K562 (cell line): Measurements from ENCODE around the gene GABRE. TPM values are rescaled to one million over a fixed set of nuclear protein-coding genes. Genes with fewer than 3 reads are reported as not detected.

Source experiments
- ATAC-seq: fragments of 200-7000 bp; cut with Tn5 transposase; 3 replicates; pipeline ENCODE4 v1.9.1; 2020; ENCODE audit warnings: moderate library complexity
- Bru-seq: library from RNA; stranded (reverse); fragments of 400-500 nt; gene quantifications from one replicate; lab custom pipeline; 2021; lab: Mats Ljungman, UMichigan
- BruChase-seq, 2 experiments: library from RNA; stranded (reverse); fragments of 400-500 nt; gene quantifications; one replicate each; lab custom pipeline; 2021; lab: Mats Ljungman, UMichigan
- BruUV-seq: library from RNA; stranded (reverse); fragments of 400-500 nt; replicated peaks from 2 replicates; lab custom pipeline; 2021; lab: Mats Ljungman, UMichigan
- CTCF ChIA-PET: fragments of 300-600 bp; formaldehyde crosslinking; extraction: SDS; loops from one replicate; lab custom pipeline; 2021; ENCODE audit warnings: low intra/inter-chr PET ratio; lab: Yijun Ruan, JAX
- POLR2A ChIA-PET: fragments of 300-600, 350-650 bp; sonication (Branson Sonifier 250); formaldehyde crosslinking; extraction: SDS; loops from one replicate; lab custom pipeline; 2021; ENCODE audit warnings: antibody characterized with exemption, inconsistent platforms; lab: Yijun Ruan, JAX
- DNase-seq, 4 experiments: peaks; one replicate each; pipeline versions ENCODE4 v3.0.0 to v3.0.0-alpha.2; 2011 to 2018; ENCODE audit warnings: low spot score in 3 of 4, mixed read lengths in 3 of 4; ENCODE audit errors: extremely low read depth in 1 of 4
- FAIRE-seq: peaks from 2 replicates; lab custom pipeline; 2011; peaks lifted over from hg19 to GRCh38; lab: Jason Lieb, UNC
- H2AFZ ChIP-seq: 2 replicates; pipeline ENCODE4 v1.6.0; 2011; ENCODE audit warnings: low read depth, low read length, control low read depth, inconsistent platforms
- H3K27ac ChIP-seq: fragments of 200-600 bp; 3 replicates; pipeline ENCODE4 v1.8.0; 2011; ENCODE audit warnings: low read depth, mild to moderate bottlenecking, control low read depth, inconsistent platforms, low read length, moderate library complexity, mixed read lengths; ENCODE audit errors: extremely low read depth
- H3K27me3 ChIP-seq, 2 experiments: fragments of 300-600 bp in 1 of 2; 2 replicates in 1 of 2; 3 replicates in 1 of 2; pipeline versions ENCODE4 v1.6.0 to v1.8.0; 2011; ENCODE audit warnings: inconsistent platforms in 2 of 2, low read length in 2 of 2, mild to moderate bottlenecking in 1 of 2, mixed read lengths in 1 of 2, moderate library complexity in 1 of 2; ENCODE audit not compliant: control insufficient read depth in 2 of 2, insufficient read depth in 2 of 2
- H3K36me3 ChIP-seq: fragments of 300-600 bp; 3 replicates; pipeline ENCODE4 v1.8.0; 2011; ENCODE audit warnings: mild to moderate bottlenecking, low read length, inconsistent platforms; ENCODE audit not compliant: control insufficient read depth, insufficient read depth
- H3K4me1 ChIP-seq, 2 experiments: fragments of 200-600 bp in 1 of 2; replicated peaks in 1 of 2; 2 replicates in 1 of 2; 3 replicates in 1 of 2; pipeline versions ENCODE4 v1.5.1 to v1.8.0; 2011; ENCODE audit warnings: inconsistent platforms in 2 of 2, low read length in 2 of 2, mild to moderate bottlenecking in 1 of 2, mixed read lengths in 1 of 2, moderate library complexity in 1 of 2; ENCODE audit not compliant: control insufficient read depth in 2 of 2, insufficient read depth in 2 of 2
- H3K4me2 ChIP-seq: 2 replicates; pipeline ENCODE4 v1.6.1; 2011; ENCODE audit warnings: low read length, control low read depth, inconsistent platforms, mixed read lengths; ENCODE audit not compliant: insufficient read depth
- H3K4me3 ChIP-seq: fragments of 200-600 bp; sonication (generic), shearing (Covaris generic); 2 replicates; pipeline ENCODE4 v1.5.1; 2016; ENCODE audit warnings: control low read depth, inconsistent platforms
- H3K79me2 ChIP-seq: fragments of 200-600 bp; 3 replicates; pipeline ENCODE4 v1.8.0; 2011; ENCODE audit warnings: low read length, inconsistent platforms; ENCODE audit not compliant: control insufficient read depth, insufficient read depth
- H3K9ac ChIP-seq, 2 experiments: 2 replicates each; pipeline versions ENCODE4 v1.6.0 to v1.6.1; 2011; ENCODE audit warnings: low read depth in 2 of 2, low read length in 2 of 2, control low read depth in 1 of 2, inconsistent platforms in 1 of 2, mild to moderate bottlenecking in 1 of 2, mixed read lengths in 1 of 2; ENCODE audit not compliant: insufficient read depth in 1 of 2
- H3K9me1 ChIP-seq: one replicate; pipeline ENCODE4 v1.6.0; 2011; ENCODE audit warnings: inconsistent platforms, mild to moderate bottlenecking, low read length, moderate library complexity; ENCODE audit not compliant: control insufficient read depth, insufficient read depth
- H3K9me3 ChIP-seq: replicated peaks from 2 replicates; pipeline ENCODE4 v1.5.1; 2011; ENCODE audit warnings: low read depth, low read length, inconsistent platforms; ENCODE audit not compliant: control insufficient read depth, insufficient read depth
- H4K20me1 ChIP-seq: replicated peaks from 2 replicates; pipeline ENCODE4 v1.6.1; 2011; ENCODE audit warnings: low read length, inconsistent platforms, mixed read lengths; ENCODE audit not compliant: control insufficient read depth, insufficient read depth
- KAT7 ChIP-seq: sonication (generic); formaldehyde crosslinking; IDR thresholded peaks from 2 replicates; pipeline ENCODE4 v1.8.0; 2022; ENCODE audit warnings: missing genetic modification reagents, mild to moderate bottlenecking, borderline replicate concordance
- NCOA6 ChIP-seq: fragments of 450-650 bp; IDR thresholded peaks from 2 replicates; pipeline ENCODE4 v1.6.1; 2017; ENCODE audit warnings: mild to moderate bottlenecking
- NR2C2 ChIP-seq, 2 experiments: fragments of 200-800 bp in 1 of 2; sonication (Bioruptor generic) in 1 of 2; sonication (generic) in 1 of 2; formaldehyde crosslinking in 1 of 2; IDR thresholded peaks; 2 replicates each; pipeline versions ENCODE4 v1.6.1 to v1.8.0; 2016 to 2022; ENCODE audit warnings: mild to moderate bottlenecking in 1 of 2, missing compliant biosample characterization in 1 of 2, missing genetic modification characterization in 1 of 2, missing genetic modification reagents in 1 of 2
- PCBP1 ChIP-seq: fragments of 200-400 bp; formaldehyde crosslinking; IDR thresholded peaks from 2 replicates; pipeline ENCODE4 v1.6.1; 2018; ENCODE audit warnings: mild to moderate bottlenecking, low read depth, low read length; ENCODE audit not compliant: poor library complexity, severe bottlenecking
- POLR2AphosphoS5 ChIP-seq: IDR thresholded peaks from 2 replicates; pipeline ENCODE4 v1.6.1; 2011; ENCODE audit warnings: mild to moderate bottlenecking, low read depth, low read length, moderate library complexity; ENCODE audit not compliant: control insufficient read depth, insufficient read depth
- POLR2H ChIP-seq: IDR thresholded peaks from 2 replicates; pipeline ENCODE4 v1.6.1; 2016; ENCODE audit warnings: missing genetic modification characterization, low read depth, mild to moderate bottlenecking, control low read depth, missing compliant biosample characterization, moderate library complexity
- TAF1 ChIP-seq: IDR thresholded peaks from 2 replicates; pipeline ENCODE4 v1.6.1; 2011; ENCODE audit warnings: mild to moderate bottlenecking, low read length, moderate library complexity; ENCODE audit not compliant: insufficient read depth, control insufficient read depth, severe bottlenecking; ENCODE audit errors: extremely low read depth
- ZBTB1 ChIP-seq: sonication (generic); formaldehyde crosslinking; IDR thresholded peaks from 2 replicates; pipeline ENCODE4 v1.8.1; 2023; ENCODE audit warnings: missing genetic modification reagents, low read depth, mild to moderate bottlenecking, borderline replicate concordance
- ZNF23 ChIP-seq: fragments of 250-450 bp; sonication (Bioruptor Pico); IDR thresholded peaks from 2 replicates; pipeline ENCODE4 v1.4.0; 2020; ENCODE audit warnings: mild to moderate bottlenecking
- WGBS: fragments of 100-300 bp; shearing (Covaris generic); methylation state at CpG from one replicate; pipeline ENCODE4 v1.1.6; 2016; ENCODE audit warnings: low coverage, mixed read lengths; ENCODE audit not compliant: insufficient coverage; ENCODE audit errors: missing lambda C conversion rate; 5-methylcytosine and 5-hydroxymethylcytosine counted together
- in situ Hi-C: fragments of 300-500 bp; cut with MboI; formaldehyde crosslinking; loops from 4 replicates; pipeline ENCODE4 v1.15.0; 2018; ENCODE audit warnings: inconsistent platforms, mixed read lengths
- intact Hi-C: fragments of 100-400 bp; cut with micrococcal nuclease; formaldehyde crosslinking; loops from 2 replicates; pipeline ENCODE4 v1.14.2; 2022
- long read RNA-seq, 3 experiments: library from polyadenylated mRNA in 2 of 3; library from RNA in 1 of 3; unstranded in 2 of 3; stranded (forward) in 1 of 3; transcript quantifications; one replicate each; pipeline ENCODE4 v2.0.0, GENCODE V29; 2019 to 2022
- polyA minus RNA-seq, 3 experiments: library from RNA; depleted of rRNA, polyadenylated mRNA; stranded (reverse); fragments of >200 nt; gene quantifications; 2 replicates each; pipeline ENCODE4 v1.2.3, GENCODE V29; 2011
- polyA plus RNA-seq, 8 experiments: library from polyadenylated mRNA; depleted of rRNA in 4 of 8; stranded (reverse) in 5 of 8; unstranded in 3 of 8; fragments of >200 nt; fragmentation: Nextera tagmentation in 2 of 8; fragmentation: Illumina TruSeq in 1 of 8; extraction: Ambion mirVana in 2 of 8; extraction: Trizol in 1 of 8; gene quantifications; 2 replicates each; pipeline versions ENCODE4 v1.2.1 to v1.2.3, GENCODE V29; 2011 to 2014; ENCODE audit warnings: inconsistent platforms in 1 of 8, missing spikeins in 1 of 8
- total RNA-seq, 7 experiments: library from RNA; depleted of rRNA in 6 of 7; stranded (reverse); fragments of >200 nt in 6 of 7; fragmentation: Illumina TruSeq in 2 of 7; extraction: Trizol in 2 of 7; gene quantifications; 2 replicates each; pipeline versions ENCODE4 v1.2.1 to v1.2.3, GENCODE V29; 2011 to 2021; ENCODE audit warnings: low replicate concordance in 1 of 7
- TF ChIP-seq, protein P1 (sequence below): sonication (generic); formaldehyde crosslinking; IDR thresholded peaks from 2 replicates; pipeline ENCODE4 v1.8.1; 2023; ENCODE audit warnings: mild to moderate bottlenecking, missing genetic modification reagents

Gene GABRE, protein sequence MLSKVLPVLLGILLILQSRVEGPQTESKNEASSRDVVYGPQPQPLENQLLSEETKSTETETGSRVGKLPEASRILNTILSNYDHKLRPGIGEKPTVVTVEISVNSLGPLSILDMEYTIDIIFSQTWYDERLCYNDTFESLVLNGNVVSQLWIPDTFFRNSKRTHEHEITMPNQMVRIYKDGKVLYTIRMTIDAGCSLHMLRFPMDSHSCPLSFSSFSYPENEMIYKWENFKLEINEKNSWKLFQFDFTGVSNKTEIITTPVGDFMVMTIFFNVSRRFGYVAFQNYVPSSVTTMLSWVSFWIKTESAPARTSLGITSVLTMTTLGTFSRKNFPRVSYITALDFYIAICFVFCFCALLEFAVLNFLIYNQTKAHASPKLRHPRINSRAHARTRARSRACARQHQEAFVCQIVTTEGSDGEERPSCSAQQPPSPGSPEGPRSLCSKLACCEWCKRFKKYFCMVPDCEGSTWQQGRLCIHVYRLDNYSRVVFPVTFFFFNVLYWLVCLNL
- 1,979 and 3,193 TPM in 2 replicates for total RNA-seq (2011; cell fraction: chromatin; rRNA removed; ENCODE audit: low replicate concordance)
- 1,194 and 1,370 TPM in 2 replicates for total RNA-seq (2011; cell fraction: nucleolus; rRNA removed)
- 1,271 and 1,721 TPM in 2 replicates for total RNA-seq (2011; cell fraction: nucleoplasm; rRNA removed)
- total RNA-seq (2014; rRNA removed) (134 and 135 TPM in 2 replicates), total RNA-seq (2014; rRNA removed; fragmentation: Illumina TruSeq; extraction: Trizol) (134 and 136 TPM in 2 replicates), total RNA-seq (2015; rRNA removed; fragmentation: Illumina TruSeq; extraction: Trizol) (157 and 159 TPM in 2 replicates), total RNA-seq (2021) (145 and 184 TPM in 2 replicates), polyA plus RNA-seq (2011; rRNA removed) (456 and 488 TPM in 2 replicates), polyA plus RNA-seq (2014; fragmentation: Illumina TruSeq; extraction: Trizol) (118 and 148 TPM in 2 replicates), polyA plus RNA-seq (2014; fragmentation: Nextera tagmentation; extraction: Ambion mirVana) (10 to 100 TPM; 23.1 to 40.7 TPM), polyA plus RNA-seq (2014; rRNA removed) (189 and 192 TPM in 2 replicates), polyA minus RNA-seq (2011; rRNA and poly(A)+ RNA removed) (995 and 1,048 TPM in 2 replicates), Bru-seq, nascent RNA (percentile 97 among the genes with signal in this experiment), BruChase-seq, experiment 1, labeled RNA remaining after a 2-hour chase (percentile 88 among the genes with signal in this experiment), BruChase-seq, experiment 2, labeled RNA remaining after a 6-hour chase (percentile 87 among the genes with signal in this experiment)
- 146 and 238 TPM in 2 replicates for polyA plus RNA-seq (2011; cell fraction: cytosol; rRNA removed)
- polyA plus RNA-seq (2011; cell fraction: nucleus; rRNA removed): 6,895 and 10,688 TPM in 2 replicates
- polyA plus RNA-seq (2012): 190 and 224 TPM in 2 replicates
- 133 and 155 TPM in 2 replicates for polyA minus RNA-seq (2011; cell fraction: cytosol; rRNA and poly(A)+ RNA removed)
- polyA minus RNA-seq (2011; cell fraction: nucleus; rRNA and poly(A)+ RNA removed): 2,871 and 2,924 TPM in 2 replicates
- long read RNA-seq, experiment 1, partial matches to known transcripts: 2 of 22 reads
- long read RNA-seq, experiment 1, other reads (novel, unspliced or antisense): 19 of 22 reads
- long read RNA-seq, experiment 2, full-length matches to known transcripts: 10 of 27 reads
- long read RNA-seq, experiment 2, partial matches to known transcripts: 0 of 27 reads
- long read RNA-seq, experiment 2, other reads (novel, unspliced or antisense): 17 of 27 reads
- long read RNA-seq, experiment 3, partial matches to known transcripts: 0 of 2 reads
- long read RNA-seq, experiment 3, other reads (novel, unspliced or antisense): 2 of 2 reads

DNA sequence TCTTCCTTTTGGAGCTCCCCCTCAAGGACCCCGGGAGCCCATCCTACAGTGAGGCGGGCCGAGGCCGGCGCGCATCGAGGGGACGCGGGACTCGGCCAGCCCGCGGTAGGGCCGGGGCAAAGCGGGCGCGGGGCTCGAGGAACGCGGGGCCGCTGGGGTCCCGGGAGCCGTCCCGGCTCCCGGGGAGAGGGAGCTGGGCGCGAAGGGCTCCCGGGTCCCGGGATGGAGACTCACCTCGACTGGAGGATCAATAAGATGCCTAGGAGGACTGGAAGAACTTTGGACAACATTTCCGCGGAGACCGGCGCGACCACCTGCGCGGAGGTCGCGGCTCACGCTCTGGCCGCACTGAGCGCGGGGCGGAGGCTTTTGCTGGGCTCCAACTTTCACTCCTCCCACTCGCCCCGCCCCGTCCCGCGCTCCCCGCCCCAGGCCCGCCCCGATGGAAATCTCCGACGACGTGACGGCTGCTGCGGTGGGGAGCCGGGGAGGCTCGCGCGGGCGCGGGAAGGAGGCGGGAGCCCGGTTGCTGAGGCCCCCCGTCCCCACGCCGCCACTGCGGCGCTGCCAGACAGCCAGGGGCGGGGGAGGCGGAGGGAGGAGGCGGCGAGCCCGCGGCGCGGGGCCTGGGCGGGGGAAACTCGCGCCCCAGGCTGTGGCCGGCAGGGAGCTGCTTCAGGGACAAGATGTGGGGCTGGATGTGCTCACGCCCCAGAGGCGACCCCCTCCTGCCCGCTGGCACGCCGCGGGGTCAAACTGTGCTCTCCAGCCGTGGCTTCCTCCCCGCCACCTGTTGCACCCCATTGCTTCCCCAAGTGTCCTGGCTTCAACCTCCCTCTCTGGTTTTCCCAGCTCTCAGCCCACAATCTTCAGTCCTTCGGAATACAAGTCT is at the start of gene GABRE:
GABRE (minus strand) TSS at position 341 of the 892 bp plus-strand sequence; CDS start at position 290, 51 bp downstream.
- BruUV-seq: TSS peak; percentile 83
- 0% methylated on average over 13 of the region's 90 CpGs for WGBS
- Histone ChIP-seq H3K27ac (peak within 1 kb of the TSS; percentile 83), H2AFZ (peak within 1 kb of the TSS; percentile 78), H4K20me1 (peaks cover 17% of the 10 kb centered on the region), H3K79me2 (peaks cover 79% of the 10 kb centered on the region), H3K27me3 (no peaks in the 10 kb centered on the region), H3K4me3 (peak within 1 kb of the TSS; percentile 93), H3K36me3 (peaks cover 28% of the 10 kb centered on the region), H3K9ac (peak within 1 kb of the TSS; percentile 83 to 92), H3K9me1 (peaks cover 2% of the 10 kb centered on the region), H3K4me1 (peaks cover 20 to 26% of the 10 kb centered on the region in 2 experiments; a peak in 4 of 5 replicates), H3K4me2 (peak within 1 kb of the TSS; percentile 98), H3K9me3 (no peaks in the 10 kb centered on the region)
- DNase-seq: peak; percentile 85 to 87 (median 86)
- in situ Hi-C loops (no loop called here), intact Hi-C loops (loop anchor here (5.0 to 10.0 kb wide), 5 partner anchors 63 to 368 kb away; no protein-coding TSS in a partner anchor)
- ChIA-PET CTCF (interaction anchor here (0.7 to 0.9 kb wide), 2 partner anchors 155 to 190 kb away, joined by 3 read pairs; no protein-coding TSS in a partner anchor), POLR2A (interaction anchor here (0.5 to 4.4 kb wide), 20 partner anchors 10 to 850 kb away, joined by 3 to 45 read pairs (median 4); no protein-coding TSS in a partner anchor)
- no peak for FAIRE-seq
- peak; percentile 88 for ATAC-seq
- TF ChIP-seq KAT7 (no peak; the same call in 1 of the 2 replicates), NCOA6 (peak; percentile 54; the same call in 1 of the 2 replicates), PCBP1 (peak; percentile 31), ZNF23 (CRISPR knock-in tag) (no peak), POLR2AphosphoS5 (peak; percentile 71; the same call in 1 of the 2 replicates), TAF1 (peak; percentile 65), POLR2H (tag) (peak; percentile 89), ZBTB1 (CRISPR knock-in tag) (peak; percentile 92), NR2C2 (CRISPR knock-in tag; IDR thresholded peaks at IDR 0.05) (no peak), NR2C2 (tag; IDR thresholded peaks at IDR 0.05) (no peak; the same call in 1 of the 2 replicates)
- TF ChIP-seq, protein P1, sequence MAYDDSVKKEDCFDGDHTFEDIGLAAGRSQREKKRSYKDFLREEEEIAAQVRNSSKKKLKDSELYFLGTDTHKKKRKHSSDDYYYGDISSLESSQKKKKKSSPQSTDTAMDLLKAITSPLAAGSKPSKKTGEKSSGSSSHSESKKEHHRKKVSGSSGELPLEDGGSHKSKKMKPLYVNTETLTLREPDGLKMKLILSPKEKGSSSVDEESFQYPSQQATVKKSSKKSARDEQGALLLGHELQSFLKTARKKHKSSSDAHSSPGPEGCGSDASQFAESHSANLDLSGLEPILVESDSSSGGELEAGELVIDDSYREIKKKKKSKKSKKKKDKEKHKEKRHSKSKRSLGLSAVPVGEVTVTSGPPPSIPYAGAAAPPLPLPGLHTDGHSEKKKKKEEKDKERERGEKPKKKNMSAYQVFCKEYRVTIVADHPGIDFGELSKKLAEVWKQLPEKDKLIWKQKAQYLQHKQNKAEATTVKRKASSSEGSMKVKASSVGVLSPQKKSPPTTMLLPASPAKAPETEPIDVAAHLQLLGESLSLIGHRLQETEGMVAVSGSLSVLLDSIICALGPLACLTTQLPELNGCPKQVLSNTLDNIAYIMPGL: peak; percentile 8; the same call in 1 of the 2 replicates
